ENCODE results near the gene ARRDC4.

GRCh38 chr15:97989299-97989698 is 28.8 kb downstream of the ARRDC4 start:
- TF ChIP-seq ZNF670 (tag by site-specific recombination; IDR thresholded peaks at IDR 0.05; ENCODE audit: low read depth) (no peak), ZNF513 (tag by site-specific recombination; IDR thresholded peaks at IDR 0.05) (no peak), CTCF (tag by site-specific recombination; IDR thresholded peaks at IDR 0.05) (no peak), ZNF433 (tag by site-specific recombination; IDR thresholded peaks at IDR 0.05; ENCODE audit: low read depth) (no peak), ZNF561 (tag by site-specific recombination; IDR thresholded peaks at IDR 0.05; ENCODE audit: borderline replicate concordance) (no peak), RBAK (tag by site-specific recombination; IDR thresholded peaks at IDR 0.05) (no peak), YY1 (tag by site-specific recombination; IDR thresholded peaks at IDR 0.05) (no peak), ZNF302 (tag by site-specific recombination; IDR thresholded peaks at IDR 0.05; ENCODE audit: low read depth) (no peak), ZBTB10 (tag by site-specific recombination; IDR thresholded peaks at IDR 0.05) (no peak), MZF1 (tag by site-specific recombination; IDR thresholded peaks at IDR 0.05; ENCODE audit: borderline replicate concordance) (no peak)
